Right kidney (tissue), 1 donor: Measurements from ENCODE around the gene IGFL1.
"Not testable (repeated sequence)": the region's sequence is repeated elsewhere in the genome, so short reads cannot be mapped to it uniquely, and the experiment has no call there.

ENCODE experiments used
- DNase-seq: peaks from one replicate; pipeline ENCODE4 v3.0.0-alpha.2; 2016

Gene IGFL1

DNA sequence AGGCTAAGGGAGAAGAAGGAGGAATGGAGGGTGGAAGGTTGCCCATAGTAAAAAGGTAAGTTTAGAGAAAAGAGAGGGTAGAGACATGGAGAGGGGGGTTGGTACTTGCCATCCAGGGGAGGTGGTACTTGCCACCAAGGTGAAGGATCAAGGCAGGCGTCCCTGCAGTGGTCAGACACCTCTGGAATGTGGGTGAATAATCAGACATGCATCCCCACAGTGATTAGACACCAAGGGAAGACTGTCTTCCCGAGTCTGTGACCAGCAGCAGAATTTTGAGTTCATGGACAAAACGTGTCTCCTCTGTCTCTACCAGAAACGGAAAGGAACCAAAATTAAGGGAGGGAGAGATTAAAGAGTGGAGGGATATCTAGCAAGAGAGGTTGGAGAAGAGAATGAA is 27.1 kb upstream of the IGFL1 start:
- DNase-seq = no peak

DNA sequence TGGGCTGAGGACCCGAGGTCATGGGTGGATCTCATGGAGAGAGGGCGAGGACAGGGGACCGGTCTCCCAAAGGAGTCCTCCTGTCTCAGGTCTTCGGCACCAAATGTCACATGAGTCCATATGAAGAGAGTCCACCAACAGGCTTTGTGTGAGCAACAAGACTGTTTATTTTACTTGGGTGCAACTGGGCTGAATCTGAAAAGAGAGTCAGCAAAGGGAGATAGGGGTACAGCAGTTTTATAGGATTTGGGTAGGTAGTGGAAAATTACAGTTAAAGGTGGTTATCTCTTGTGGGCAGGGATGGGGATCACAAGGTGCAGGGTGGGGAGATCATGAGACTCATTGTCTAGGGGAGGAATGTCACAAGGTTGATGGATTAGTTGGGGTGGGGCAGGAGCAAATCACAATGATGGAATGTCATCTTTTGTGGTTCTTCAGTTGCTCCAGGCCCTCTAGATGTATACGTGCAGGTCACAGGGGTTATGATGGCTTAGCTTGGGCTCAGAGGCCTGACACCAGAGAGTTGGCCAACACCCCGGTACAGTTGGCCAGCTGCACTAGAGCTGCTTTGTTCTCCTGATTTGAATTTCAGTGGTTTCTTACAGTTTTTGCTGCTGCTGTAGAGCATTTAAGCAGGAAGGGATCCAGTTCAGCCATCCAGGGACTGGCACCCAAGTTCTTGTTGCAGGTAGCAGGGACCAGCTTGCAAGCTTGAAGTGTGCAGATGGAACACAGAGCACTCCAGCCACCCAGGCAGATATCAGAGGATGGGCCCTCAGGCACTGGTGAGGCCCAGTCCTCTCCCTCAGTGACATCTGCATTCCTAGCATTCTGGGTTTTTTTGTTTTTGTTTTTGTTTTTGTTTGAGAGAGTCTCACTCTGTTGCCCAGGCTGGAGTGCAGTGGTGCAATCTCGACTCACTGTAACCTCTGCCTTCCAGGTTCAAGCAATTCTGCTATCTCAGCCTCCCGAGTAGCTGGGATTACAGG is 26.4 kb upstream of the IGFL1 start:
- DNase-seq = no peak

GRCh38 chr19:46204008-46204407 is 25.5 kb upstream of the IGFL1 start:
- DNase-seq = no peak

- no peak for DNase-seq
These were observed 24.2 kb upstream of the IGFL1 start for GRCh38 chr19:46205183-46205984.

- DNase-seq = no peak
These were observed 23.4 kb upstream of the IGFL1 start for GRCh38 chr19:46206176-46206575.

DNA sequence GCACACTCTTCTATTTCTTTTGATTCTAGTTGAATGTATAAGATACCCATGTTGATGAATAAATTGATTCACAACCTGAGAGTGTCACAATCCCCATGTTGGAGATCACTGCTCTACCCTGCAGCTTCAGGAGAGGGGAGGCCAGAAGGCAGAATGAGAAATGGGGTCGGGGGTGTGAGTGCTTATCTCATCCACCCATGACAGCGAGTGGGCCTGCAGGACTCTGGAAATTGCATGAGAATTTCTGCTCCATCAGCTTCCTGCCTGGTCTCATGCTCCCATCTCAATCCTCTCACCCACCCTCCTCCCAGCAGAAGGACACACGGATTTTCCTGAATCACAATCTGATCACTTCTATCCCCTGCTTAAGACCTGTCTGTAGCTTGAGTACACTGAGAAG is 22.9 kb upstream of the IGFL1 start:
- DNase-seq = no peak

GRCh38 chr19:46207858-46208257 is 21.7 kb upstream of the IGFL1 start:
- not testable (repeated sequence) for DNase-seq

DNA sequence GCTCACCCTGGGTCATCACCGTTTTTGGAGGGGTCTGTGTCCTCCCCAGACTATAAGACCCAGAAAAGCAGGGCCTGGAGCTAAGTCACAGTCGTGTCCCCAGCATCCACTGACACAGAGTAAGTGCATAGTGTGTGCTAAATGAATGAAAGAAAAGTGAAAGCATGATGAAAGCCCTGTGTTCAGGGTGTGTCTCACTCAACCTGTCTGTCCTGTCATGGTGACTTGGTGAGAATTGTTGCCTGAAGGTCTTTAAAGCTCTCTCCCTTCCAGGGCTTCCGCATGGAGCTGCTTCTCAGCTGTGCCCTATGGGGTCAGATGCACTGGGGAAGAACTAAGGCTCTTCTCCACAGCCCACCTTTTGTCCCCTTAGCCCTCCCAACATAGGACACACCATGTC is 20.5 kb upstream of the IGFL1 start:
- no peak for DNase-seq

- DNase-seq = no peak
These were observed 20.1 kb upstream of the IGFL1 start for GRCh38 chr19:46209472-46209871.

- no peak for DNase-seq
These were observed 18.9 kb upstream of the IGFL1 start for GRCh38 chr19:46210669-46211068.

DNA sequence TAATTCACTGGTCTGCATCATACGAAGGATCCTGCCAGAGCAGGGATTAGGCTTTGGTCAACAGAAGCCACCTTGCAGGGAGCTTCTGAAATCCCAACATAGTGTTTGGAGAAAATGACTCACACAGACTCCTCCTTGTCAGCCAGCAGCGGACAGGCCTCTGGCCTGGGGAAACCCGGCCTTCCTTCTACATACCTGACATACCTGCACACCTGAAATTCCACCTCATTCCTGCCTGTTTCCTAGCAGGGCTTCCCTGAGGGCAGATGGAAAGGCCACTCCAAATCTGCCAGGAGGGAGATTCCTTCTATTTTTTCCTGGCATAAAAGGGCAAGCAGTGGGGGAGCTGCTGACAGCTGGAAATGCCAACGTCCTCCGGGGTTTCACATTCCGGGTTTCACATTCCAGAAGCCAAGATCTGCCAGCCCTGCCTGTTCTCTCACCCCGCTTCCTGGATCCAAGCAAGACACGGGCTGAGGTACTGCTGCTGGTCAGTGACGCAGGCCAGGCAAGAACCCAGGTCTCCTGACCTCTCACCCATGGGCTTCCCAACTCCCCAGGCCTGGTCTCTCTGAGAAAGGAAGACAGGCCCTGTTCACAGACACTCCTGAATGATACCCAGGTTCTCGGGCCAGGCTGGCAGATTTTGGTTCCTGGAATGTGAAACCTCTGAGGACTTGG is 18.2 kb upstream of the IGFL1 start:
- DNase-seq = no peak

GRCh38 chr19:46212592-46212991 is 16.9 kb upstream of the IGFL1 start:
- DNase-seq = not testable (repeated sequence)

GRCh38 chr19:46213156-46213555 is 16.4 kb upstream of the IGFL1 start:
- no peak for DNase-seq

DNA sequence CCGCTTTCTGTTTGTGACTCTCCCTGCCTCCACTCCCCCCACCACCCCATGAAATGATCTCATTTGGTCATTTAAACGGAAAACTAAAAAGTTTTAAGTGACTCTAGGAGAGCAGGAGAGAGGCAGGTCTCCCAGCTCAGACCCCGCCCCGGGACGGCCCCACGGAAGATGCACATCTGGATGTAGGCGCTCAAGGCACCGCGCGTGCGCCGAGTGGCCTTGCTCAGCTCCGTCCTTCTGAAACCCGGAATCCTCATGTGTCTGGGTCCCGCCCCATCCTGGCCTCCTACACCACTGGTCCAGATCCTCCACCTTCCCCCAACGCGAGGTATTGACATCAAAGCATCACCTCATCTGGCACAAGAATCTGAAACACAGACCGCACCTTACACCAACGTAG is 15.7 kb upstream of the IGFL1 start:
- DNase-seq = no peak

GRCh38 chr19:46216612-46217011 is 12.9 kb upstream of the IGFL1 start:
- no peak for DNase-seq

DNA sequence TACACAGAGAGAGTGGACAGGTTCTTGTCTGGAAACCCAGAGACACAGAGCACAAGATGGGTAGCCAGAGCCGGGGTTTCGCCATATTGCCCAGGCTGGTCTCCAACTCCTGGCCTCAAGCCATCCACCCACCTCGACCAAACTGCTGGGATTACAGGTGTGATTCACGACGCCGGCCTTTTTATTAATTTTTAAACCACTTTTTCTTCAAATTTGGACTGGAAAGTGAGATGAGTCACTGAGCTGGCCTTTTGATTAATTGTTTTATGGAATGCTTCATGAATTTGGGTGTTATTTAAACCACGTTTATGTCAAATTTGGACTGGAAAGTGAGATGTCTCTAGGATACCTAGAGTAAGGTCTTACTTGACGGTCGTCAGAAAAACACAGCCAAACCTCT is 12.1 kb upstream of the IGFL1 start:
- no peak for DNase-seq

DNA sequence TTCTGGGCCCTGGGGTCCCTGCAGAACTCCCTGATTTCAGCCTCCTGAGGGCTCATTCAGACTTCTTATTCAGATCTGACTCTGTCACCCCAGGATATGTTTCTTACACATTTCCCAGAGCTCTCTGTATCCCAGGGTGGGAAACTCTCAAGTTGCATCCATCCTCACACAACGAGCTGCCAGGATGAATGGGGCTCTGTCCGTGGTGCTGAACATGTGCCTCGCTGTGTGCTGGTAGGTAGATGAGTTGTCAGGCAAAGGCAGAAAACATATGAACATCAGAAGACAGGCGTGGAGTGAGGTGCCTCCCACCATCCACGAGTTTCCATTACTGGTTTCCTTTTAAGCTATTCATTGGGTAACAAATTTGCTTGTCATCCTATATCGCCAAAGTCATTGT is 11.4 kb upstream of the IGFL1 start:
- peak; percentile 12 for DNase-seq

GRCh38 chr19:46220038-46220615 is 9.4 kb upstream of the IGFL1 start:
- no peak for DNase-seq

DNA sequence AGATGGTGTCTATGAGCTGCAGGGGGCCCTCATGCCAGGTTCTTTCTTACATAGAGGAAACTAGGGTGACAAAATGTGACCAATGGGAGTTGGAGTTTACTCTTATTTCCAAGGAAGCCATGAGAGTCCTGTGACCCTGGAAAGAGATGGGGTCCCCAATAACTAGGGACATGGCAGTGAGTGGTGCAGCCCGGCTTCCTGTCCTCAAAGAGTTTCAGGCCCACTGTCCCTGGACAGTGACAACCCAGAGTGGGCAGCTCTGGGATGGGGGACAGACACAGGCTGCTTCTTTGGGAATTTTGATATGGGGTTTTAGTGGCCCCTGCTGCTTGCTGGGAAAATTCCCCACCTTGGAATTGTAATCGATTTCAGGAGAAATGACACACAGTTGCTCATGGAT is 8.4 kb upstream of the IGFL1 start:
- no peak for DNase-seq

DNA sequence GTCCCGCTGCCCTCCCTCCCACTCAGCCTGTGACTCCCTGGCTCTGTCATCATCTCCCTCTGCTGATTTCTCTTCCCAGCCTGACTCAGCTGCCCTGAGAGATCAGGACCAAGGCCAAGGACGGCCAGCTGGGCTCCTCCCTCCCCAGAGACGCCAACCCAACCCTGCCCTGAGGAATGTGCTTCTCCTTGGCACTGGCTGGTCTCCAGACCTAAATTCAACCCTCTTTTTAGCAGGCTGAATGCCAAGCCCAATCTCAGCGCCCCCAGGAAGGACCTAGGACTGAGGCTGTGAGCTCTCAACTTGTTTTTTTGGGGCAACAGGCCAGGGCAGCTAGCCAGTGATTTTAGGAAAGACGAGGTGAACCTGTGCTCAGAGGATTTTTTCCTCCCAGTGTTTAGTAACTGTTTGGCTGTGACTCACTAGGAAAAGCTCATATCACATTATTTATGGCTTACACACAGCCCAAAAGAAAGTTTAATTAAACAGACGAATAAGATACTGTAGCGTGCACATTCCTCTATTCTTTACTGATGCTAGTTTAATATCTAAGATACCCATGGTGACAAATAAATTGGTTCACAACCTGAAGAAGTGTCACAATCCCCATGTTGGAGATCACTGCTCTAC is 7.4 kb upstream of the IGFL1 start:
- DNase-seq = no peak

- DNase-seq = not testable (repeated sequence)
These were observed 5.8 kb upstream of the IGFL1 start for GRCh38 chr19:46223787-46224186.

DNA sequence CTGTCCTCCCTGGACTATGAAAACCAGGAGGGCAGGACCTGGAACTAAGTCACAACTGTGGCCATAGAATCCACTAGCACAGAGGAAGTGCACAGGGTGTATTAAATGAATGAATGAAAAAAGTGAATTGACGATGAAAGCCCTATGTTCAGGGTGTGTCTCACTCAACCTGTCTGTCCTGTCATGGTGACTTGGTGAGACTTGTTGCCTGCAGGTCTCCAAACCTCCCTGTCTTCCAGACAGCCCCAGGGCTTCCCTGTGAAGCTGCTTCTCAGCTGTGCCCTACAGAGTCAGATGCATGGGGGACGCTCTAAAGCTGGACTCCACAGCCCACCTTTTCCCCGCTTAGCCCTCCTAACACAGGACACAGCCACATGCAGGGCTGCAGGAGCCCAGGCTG is 4.8 kb upstream of the IGFL1 start:
- DNase-seq = no peak
